Inferior parietal cortex (tissue), 1 donor: ENCODE measurements around the gene ZNF512.
"Not testable (repeated sequence)": the region's sequence is repeated elsewhere in the genome, so short reads cannot be mapped to it uniquely, and the experiment has no call there.

Experiments used
- DNase-seq: peaks from one replicate; pipeline ENCODE4 v3.0.0-alpha.2; 2016; ENCODE audit errors: extremely low spot score

Gene ZNF512, protein sequence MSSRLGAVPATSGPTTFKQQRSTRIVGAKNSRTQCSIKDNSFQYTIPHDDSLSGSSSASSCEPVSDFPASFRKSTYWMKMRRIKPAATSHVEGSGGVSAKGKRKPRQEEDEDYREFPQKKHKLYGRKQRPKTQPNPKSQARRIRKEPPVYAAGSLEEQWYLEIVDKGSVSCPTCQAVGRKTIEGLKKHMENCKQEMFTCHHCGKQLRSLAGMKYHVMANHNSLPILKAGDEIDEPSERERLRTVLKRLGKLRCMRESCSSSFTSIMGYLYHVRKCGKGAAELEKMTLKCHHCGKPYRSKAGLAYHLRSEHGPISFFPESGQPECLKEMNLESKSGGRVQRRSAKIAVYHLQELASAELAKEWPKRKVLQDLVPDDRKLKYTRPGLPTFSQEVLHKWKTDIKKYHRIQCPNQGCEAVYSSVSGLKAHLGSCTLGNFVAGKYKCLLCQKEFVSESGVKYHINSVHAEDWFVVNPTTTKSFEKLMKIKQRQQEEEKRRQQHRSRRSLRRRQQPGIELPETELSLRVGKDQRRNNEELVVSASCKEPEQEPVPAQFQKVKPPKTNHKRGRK

DNA sequence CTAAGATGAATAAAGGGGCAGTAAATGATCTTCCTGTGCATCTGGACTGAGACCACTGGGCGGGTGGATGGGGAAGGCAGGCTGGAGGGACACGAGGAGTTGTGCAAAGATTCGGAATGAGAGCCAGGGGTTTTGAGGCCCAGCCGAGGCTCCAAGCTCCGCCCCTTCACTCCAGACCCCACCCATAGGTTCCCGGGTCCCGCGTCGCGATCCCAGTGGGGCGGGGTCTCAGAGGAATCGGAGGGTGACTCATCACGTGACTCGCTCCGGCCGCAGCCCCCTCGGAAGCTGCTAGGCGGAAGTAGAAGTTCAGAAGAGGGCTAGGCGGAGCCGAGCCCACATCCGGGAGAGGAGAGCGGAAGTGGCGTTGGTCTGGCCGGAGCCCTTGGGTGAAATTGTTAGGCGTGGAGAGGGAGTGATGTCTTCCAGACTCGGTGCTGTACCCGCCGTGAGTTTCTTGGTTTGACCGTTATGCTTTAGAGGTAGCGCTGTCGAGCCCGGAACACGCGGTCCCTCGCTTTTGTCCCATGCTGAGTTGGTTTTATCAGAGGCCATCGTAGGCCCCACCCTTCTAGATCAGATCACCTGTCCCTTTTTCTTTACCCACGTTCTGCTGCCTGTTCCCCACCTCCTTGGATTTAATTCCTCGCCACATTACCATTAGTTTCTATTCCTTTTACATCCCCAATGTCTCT is at the start of gene ZNF512:
Gene ZNF512 (plus strand): TSS at position 348 of the 695 bp plus-strand sequence. CDS start 71 bp downstream, at position 419.
- peak; percentile 91 for DNase-seq

DNA sequence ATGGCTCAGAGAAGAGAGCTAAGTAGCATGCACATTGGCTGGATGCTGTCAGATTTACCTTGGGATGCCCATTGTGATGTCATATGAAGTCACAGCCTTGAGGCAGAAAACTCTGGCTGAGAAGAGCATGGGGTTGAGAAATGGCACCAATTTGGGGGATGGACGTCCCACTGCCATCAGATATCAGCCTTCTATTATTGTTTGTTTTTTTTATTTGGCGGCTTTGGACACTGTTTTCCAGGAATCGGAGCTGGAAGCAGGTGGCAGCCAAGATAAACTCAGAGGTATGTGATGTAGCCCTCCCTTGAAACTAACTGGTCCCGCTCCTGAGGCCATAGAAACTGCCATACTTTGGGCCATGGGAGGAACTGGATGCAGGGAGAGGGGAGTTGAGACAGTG is 45.6 kb upstream of the ZNF512 start:
- DNase-seq: no peak

DNA sequence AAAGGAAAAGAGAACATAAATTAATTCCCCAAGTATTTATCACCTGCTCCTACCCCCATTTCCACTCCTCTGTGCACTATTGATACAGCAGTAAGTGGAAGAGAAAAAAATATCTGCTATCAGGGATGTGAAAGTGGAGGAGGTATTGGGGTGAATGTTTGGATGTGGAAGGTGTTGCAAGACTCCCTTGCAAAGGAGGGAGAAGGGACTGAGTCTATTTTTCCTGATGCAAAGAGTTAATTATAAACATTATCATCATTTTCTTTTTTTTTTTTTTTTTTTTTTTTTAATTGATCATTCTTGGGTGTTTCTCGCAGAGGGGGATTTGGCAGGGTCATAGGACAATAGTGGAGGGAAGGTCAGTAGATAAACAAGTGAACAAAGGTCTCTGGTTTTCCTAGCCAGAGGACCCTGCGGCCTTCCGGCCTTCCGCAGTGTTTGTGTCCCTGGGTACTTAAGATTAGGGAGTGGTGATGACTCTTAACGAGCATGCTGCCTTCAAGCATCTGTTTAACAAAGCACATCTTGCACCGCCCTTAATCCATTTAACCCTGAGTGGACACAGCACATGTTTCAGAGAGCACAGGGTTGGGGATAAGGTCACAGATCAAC is 43.9 kb upstream of the ZNF512 start:
- DNase-seq: not testable (repeated sequence)

DNA sequence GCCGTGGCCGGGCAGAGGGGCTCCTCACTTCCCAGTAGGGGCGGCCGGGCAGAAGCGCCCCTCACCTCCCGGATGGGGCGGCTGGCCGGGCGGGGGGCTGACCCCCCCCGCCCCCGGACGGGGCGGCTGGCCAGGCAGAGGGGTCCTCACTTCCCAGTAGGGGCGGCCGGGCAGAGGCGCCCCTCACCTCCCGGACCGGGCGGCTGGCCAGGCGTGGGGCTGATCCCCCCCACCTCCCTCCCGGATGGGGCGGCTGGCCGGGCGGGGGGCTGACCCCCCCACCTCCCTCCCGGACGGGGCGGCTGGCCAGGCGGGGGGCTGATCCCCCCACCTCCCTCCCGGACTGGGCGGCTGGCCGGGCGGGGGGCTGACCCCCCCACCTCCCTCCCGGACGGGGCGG is 43.2 kb upstream of the ZNF512 start:
- DNase-seq: not testable (repeated sequence)

DNA sequence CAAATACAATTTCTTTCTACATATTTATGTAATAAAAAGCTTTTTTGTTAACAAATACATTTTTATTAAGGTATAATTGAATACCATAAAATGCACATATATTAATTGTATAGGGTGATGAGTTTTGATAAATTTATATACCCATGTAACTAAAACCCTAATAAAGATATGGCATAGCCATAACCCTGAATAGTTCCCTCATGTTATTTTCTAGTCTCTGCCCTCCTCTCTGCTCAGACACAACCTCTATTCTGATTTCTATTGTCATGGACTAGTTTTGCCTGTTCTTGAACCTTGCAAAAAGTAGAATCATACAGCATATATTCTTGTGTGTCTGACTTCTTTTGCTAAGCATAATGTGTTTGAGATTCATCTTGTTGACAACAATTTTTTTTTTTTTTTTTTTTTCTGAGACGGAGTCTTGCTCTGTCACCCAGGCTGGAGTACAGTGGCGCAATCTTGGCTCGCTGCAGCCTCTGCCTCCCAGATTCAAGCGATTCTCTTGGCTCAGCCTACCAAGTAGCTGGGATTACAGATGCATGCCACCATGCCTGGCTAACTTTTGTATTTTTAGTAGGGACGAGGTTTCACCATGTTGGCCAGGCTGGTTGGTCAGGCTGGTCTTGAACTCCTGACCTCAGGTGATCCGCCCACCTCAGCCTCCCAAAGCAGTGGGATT is 38.6 kb upstream of the ZNF512 start:
- DNase-seq: no peak

DNA sequence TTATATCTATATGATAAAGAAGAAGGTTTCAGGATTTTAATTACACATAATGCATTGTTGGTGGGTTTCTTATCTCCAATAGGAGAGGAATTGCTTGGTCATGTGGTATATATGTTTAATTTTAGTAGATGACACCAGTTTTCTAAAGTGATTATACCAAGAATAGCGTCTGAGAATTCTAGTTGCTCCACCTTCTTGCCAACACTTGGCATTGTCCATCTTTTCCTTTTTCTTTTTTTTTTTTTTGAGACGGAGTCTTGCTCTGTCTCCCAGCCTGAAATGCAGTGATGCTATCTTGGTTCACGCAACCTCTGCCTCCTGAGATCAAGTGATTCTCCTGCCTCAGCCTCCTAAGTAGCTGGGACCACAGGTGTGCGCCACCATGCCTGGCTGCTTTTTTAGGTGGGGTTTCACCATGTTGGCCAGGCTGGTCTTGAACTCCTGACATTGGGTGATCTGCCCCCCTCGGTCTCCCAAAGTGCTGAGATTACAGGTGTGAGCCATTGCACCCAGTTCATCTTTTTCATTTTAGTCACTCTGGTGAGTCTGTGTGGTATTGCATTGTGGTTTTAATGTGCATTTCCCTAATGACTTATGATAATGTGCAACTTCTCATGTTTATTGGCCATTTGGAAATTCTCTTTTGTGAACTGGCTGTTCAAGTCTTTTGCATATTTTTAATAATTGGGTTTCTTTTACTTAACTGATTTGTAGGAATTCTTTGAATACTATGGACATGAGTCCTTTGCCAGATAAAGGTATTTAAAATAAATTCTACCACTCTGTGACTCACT is 37.3 kb upstream of the ZNF512 start:
- DNase-seq: no peak

DNA sequence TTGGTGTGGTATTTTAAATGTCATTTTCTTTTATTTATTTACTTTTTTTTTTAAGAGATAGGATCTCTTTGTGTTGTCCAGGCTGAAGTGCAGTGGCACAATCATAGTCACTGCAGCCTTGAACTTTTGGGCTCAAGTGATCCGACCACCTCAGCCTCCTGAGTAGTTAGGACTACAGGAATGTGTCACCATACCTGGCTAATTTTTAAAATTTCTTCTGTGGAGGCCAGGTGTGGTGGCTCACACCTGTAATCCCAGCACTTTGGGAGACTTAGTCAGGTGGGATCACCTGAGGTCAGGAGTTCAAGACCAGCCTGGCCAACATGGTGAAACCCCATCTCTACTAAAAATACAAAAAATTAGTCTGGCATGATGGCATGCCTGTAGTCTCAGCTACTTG is 33.5 kb upstream of the ZNF512 start:
- no peak for DNase-seq

DNA sequence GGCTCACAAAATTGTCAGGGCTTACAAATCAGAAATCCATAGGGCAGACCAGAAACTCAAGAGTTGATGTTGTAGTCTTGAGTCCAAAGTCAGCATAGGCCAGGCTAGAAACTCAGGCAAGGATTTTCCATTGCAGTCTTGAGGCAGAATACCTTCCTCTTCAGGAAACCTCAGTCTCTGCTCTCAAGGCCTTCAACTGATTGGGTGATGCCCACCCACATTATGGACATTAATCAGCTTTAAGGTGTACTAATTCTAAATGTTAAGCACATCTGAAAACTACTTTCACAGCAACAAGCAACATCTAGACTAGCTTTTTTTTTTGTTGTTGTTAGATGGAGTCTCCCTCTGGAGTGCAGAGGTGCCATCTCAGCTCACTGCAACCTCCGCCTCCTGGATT is 31.3 kb upstream of the ZNF512 start:
- DNase-seq: no peak

DNA sequence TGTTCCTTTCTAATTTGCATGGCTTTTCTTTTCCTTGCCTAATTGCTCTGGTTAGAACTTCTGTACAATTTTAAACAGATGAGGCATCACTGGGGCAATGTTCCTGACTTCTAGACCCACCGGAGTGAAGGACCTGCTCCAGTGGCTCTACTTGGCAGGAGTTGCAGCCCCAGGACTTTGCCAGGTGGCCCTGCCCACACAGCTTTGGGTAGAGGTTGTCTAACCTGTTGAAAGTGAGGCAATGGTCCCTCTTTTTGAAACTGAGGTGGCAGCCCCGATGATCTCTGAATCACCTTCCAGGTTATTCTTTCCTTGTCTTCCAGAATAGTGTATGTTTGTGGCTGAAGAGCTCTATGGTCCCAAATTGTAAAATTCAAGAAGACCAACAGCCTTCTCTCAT is 29.9 kb upstream of the ZNF512 start:
- no peak for DNase-seq

DNA sequence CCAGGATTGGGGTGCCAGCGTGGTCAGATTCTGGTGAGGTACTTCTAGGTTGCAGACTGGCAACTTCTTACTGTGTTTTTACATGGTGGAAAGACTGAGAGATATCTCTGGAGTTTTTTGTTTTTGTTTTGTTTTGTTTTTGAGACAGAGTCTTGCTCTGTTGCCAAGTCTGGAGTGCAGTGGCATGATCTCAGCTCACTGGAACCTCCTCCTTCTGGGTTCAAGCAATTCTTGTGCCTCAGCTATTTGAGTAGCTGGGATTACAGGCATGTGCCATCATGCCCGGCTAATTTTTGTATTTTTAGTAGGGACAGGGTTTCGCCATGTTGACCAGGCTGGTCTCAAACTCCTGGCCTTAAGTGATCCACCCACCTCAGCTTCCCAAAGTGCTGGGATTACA is 28.4 kb upstream of the ZNF512 start:
- DNase-seq: not testable (repeated sequence)

DNA sequence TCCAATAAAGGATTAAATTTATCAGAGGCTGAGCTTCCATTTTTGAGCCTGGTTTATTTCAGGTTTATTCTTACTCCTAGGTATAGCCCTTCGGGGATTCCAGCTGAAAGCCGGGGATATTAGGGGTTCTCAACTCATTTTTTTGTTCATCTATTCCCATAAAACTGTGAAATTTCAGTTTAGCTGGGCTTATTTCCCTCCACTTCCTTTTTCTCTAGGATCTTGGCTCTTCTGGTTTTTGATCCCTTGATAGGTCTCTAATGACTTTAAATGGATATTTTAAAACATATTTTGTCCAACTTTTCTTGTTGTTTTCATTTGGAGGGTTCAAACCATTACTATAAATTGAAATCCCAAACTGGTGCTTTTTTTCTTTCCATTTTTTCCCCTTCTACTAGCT is 23.6 kb upstream of the ZNF512 start:
- DNase-seq: no peak

DNA sequence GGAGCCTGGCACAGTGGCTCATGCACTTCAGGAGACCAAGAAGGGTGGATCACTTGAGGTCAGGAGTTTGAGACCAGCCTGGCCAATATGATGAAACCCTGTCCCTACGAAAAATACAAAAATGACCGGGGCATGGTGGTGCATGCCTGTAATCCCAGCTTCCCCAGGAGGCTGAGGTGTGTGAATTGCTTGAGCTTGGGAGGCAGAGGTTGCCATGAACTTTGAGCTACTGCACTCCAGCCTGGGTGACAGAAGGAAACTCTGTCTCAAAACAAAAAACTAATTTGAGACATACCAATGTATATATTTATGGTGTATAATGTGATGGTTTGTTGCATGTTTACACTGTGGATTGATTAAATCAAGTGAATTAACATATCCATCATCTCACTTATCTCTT is 21.8 kb upstream of the ZNF512 start:
- DNase-seq: no peak

DNA sequence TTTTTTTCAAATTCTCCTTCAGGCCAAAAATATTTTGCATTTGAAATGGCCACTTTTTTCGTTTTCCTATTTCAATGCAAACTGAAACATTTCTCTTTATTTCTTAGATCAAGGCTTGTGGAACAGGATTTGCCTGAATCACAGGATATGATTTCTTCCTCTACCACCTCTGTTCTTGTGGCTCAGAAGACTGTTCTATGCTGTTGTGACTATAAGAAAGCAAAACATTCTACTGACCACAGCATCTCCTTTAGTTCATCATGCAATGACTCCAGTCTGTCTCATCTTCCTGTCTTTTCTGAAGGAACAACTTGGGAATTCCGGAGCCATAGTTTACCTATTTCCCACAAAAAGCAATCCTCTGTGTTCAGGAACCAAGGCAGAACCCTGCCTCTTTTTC is 16.2 kb upstream of the ZNF512 start:
- no peak for DNase-seq

DNA sequence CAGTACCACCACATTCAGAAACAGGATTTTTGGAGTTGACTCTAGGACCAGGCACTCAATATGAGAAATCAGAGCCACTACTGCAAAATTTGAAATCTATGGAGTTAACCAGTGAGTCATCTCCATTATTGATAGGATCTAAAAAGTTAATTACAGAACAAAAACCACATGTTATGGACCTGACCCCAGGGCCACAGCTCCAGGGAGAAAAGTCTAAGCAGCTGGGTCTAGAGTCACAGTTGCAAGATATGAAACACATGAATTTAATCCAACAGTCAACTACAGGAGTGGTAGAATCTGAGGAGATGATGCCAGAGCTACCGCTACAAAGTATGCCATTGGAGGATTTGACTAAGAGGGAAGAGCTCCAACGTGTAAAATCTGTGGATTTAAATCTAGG is 13.4 kb upstream of the ZNF512 start:
- no peak for DNase-seq

DNA sequence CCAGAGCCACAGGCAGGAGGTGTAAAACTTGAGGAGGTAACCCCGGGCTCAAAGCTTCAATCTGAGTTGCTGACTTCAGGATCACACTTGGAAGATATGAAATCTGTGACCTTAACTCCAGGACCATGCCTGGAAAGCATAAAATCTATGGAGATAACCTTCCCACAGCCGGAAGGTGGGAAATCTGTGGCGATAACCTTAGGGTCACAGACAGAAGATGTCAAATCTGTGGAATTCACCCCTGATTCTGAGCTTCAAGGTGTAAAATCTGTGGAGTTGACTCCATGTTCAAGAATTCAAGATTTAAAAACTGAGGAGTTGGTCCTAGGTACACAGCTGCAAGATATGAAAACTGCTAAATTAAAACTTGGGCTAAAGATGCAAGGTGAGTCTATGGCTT is 11.6 kb upstream of the ZNF512 start:
- DNase-seq: no peak

DNA sequence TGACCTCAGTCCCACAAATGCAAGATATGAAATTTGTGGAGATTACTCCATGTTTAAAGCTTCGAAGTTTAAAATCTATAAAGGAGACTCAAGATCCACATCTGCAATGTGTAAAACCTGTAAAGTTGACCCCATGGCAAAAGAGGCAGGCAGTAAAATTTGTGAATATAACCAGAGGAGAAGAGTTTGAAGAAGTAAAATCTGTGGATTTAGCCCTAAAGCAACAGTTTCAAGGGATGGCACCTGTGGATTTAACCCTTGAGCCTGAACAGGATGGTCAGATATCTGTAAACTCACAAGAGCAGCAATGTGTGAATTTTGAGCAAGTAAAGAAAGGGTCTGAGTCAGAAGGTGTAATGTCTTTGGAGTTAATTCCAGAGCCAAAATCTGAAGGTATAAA is 11.2 kb upstream of the ZNF512 start:
- DNase-seq: no peak

DNA sequence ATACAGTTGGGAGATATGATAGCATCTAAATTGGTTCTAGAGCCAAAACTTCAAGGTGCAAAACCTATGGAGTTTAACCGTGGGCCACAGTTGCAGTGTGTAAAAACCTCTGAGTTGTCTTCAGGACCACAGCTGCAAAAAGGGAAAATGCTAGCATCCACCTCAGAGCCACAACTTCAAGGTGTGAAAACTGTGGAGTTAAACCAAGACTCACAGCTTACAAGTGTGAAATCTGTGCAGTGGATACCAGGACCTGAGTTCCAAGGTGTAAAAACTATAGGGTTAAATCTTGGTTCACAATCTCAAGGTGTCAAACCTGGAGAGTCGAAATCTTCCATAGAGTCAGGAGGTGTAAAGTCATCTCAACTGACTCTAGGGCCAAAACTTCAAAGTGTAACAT is 10.4 kb upstream of the ZNF512 start:
- no peak for DNase-seq

DNA sequence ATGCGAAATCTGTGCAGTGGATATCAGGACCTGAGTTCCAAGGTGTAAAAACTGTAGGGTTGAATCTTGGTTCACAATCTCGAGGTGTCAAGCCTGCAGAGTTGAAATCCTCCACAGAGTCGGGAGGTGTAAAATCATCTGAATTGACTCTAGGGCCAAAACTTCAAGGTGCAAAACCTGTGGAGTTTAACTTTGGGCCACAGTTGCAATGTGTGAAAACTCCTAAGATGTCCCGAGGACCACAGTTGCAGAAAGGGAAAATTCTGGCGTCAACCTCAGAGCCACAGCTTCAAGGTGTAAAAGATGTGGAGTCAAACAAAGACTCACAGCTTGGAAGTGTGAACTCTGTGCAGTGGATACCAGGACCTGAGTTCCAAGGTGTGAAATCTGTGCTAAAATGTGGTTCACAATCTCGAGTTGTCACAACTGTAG is 9.8 kb upstream of the ZNF512 start:
- DNase-seq: no peak

DNA sequence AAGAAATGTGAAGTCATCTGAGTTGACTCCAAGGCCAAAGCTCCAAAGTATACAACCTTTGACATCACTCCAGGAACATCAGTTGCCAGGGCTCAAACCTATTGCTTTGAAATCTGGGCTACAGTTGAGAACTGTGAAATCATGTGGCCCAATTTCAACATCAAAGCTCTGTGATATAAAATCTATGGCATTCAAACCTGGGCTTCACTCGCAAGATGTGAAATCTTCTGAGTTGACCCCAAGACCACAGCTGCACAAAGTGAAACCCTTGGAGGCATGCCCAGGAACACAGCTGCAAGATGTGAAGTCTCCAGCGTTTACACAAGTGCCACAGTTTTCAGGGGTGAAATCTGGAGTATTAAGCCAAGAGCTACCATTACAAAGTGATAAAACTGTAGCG is 9.4 kb upstream of the ZNF512 start:
- DNase-seq: no peak

DNA sequence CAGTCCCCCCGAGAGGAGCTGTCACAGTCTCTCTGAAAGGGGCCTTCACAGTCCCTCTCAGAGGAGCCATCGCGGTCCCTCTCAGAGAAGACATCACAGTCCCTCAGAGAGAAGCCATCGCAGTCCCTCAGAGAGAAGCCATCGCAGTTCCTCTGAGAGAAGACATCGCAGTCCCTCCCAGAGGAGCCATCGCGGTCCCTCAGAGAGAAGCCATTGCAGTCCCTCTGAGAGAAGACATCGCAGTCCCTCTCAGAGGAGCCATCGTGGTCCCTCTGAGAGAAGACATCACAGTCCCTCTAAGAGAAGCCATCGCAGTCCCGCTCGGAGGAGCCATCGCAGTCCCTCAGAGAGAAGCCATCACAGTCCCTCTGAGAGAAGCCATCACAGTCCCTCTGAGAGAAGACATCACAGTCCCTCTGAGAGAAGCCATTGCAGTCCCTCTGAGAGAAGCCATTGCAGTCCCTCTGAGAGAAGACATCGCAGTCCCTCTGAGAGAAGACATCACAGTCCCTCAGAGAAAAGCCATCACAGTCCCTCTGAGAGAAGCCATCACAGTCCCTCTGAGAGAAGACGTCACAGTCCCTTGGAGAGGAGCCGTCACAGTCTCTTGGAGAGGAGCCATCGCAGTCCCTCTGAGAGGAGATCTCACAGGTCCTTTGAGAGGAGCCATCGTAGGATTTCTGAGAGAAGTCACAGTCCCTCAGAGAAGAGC is 1.3 kb upstream of the ZNF512 start:
- no peak for DNase-seq
